HG03378 (cell line): ENCODE data around the gene MROH2B.

ENCODE experiments used
- ATAC-seq: cut with Tn5 transposase; IDR thresholded peaks from one replicate; pipeline ENCODE4 v1.9.1; 2021; ENCODE audit warnings: mild to moderate bottlenecking, moderate library complexity; ENCODE audit not compliant: unreplicated experiment

MROH2B gene

DNA sequence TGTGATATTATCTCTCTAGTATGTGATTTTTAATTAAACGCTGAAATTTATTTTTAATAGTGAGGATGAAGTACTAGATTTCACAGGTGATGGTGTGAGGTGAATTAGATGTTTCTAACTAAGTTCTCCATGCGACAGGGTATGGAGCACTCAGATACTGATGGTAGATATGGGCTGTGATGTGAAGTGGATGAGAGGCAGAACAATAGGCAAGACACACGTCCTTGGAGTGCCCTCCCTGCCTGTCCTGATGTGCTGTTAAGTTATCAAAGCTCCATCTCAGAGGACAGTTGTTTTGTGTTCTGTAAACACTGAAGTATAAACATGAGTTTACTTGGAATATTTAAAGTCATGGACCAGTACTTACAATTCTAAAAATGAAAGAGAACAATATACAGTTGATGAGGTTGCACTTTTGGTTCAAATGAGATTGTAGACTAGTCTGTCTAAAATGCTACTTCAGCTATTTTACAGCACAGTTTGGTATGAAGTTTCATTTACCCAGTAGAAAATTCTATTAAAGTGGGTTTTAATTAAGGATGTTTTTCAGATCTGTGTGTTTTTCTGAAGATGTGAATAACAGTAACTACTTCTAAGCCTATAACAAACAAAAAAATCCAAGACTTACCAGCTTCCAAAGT lies 97.7 kb downstream of the MROH2B start:
- no peak for ATAC-seq

DNA sequence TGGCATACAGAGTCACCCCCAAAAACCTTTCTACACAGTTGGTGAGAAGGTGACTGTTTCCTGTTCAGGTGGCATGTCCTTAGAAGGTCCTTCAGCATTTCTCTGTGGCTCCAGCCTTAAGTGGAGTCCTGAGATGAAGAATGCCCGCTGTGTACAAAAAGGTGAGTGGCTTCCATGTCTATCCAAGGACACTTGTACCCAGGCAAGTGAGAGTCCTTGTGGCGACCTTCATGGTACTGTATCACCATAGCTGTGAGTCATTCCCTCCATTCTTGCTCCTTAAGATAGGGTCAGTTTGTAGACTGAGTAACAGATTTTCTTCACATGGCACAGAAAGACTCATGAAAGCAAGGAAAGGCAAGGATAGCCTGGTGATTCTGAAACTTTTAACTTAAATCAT lies 98.7 kb downstream of the MROH2B start:
- ATAC-seq = no peak

DNA sequence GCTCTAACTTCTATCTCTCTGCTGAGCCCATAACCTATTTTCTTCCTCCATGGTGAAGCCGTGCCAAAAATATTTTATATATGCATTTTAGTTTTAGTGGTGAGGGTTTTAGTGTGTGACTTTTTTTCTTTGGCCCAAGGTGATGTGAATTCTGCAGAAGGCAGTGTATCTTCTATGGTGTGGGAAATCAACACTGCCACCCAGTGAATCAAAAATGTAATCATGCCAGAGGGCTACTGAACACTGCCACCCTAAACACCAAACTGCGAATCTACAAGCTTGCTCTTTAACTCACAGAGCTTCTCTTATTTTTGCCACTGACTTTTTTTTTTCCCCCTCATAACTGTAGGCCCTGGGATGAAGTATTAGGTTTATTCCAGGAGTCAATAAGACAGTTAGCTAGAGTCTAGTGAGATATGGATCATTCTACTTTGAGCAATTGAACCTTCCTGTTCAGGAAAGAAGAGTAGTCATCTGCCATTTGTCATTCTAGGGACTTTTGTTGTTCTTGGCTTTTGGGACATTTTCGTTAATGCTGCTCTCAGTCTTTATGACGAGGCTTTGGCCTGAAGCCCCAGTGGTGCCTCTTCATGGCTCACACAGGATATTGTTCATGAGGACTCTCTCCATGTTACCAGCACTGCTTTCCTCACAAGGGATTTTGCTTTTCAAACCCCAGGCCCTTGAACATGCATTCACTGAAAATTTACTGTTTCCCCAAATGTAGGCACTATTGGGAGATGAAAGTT lies 108.8 kb downstream of the MROH2B start:
- no peak for ATAC-seq

DNA sequence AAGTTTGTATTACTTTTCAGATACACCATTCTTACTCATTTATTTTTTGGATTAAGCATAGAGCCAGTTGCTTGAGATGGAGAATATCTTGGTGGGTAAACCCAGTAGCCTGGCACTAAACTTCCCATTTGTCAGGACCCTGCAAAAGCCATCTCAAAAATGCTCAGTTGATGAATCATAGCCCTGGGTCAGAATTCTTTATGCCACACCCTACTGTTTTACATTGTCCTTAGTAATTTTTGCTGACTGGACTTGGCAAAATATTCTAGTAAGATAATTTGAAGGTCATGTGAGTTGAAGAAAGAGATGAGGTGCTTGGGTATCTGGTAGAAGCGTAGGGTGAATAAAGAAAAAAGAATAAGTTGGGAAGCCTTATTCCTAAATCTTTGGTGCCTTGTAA lies 111.1 kb downstream of the MROH2B start:
- no peak for ATAC-seq

DNA sequence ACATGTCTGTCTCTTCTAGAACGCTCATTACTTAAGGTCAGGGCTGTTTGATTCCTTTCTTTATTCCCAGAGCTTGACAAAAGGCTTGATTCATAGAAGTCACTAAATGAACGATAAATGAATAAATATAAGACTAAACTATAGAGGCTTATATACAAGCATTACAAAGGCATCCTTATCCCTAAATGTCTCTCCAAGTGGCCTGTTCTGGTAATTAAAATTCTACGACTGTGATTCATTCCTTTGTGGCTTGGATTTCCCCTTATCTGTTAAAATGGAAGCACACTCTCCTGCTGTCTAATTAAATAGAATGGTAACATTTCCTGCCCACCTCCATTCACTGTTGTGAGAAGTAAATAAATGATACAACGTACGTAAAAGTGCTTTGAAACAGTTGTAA lies 112.3 kb downstream of the MROH2B start:
- ATAC-seq = no peak

DNA sequence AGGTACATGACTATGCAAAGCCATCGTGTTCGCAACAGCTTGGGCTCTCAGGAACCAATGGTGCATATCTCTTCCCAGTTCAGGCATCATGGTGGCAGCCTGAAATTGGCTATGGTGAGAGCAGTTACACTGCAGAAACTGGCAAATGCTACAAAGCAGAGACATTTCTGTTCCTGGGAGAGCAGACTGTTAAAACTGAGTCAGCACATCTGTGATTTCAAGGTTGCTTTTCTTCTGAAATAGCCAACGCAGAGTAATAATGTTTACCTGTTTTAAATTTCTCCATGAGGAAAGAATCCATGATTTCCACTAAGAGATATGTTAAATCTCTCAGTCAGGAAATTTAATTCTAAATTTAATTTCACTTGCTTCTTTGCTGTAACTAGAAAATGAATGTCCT lies 114.1 kb downstream of the MROH2B start:
- ATAC-seq = no peak

DNA sequence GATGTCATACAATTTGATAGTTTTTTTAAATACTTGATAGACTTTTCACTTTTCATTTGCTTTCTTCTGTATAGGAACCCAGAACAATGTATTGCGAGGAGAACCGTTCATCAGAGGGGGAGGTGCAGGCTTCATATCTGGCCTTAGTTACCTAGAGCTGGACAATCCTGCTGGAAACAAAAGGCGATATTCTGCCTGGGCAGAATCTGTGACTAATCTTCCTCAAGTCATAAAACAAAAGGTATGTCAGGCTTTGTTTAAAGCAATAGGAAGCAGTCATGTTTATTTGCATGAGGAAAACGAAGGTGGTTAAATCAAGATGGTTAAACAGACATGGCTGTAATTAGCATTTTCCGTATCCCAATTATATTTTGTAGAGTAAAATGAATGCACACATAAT lies 115.8 kb downstream of the MROH2B start:
- no peak for ATAC-seq
